Astrocyte of the hippocampus (primary cell): ENCODE results near the gene PRR20E.
"Not testable (repeated sequence)": the region's sequence is repeated elsewhere in the genome, so short reads cannot be mapped to it uniquely, and the experiment has no call there.

Source experiments
- DNase-seq: peaks from one replicate; pipeline ENCODE4 v3.0.0; 2011; ENCODE audit warnings: low read depth, low spot score

The PRR20E gene

GRCh38 chr13:57166897-57167296 lies at the start of gene PRR20E:
Gene PRR20E, plus strand, starts transcription at chr13:57167197. Its CDS starts 387 bp downstream, at chr13:57167584.
- not testable (repeated sequence) for DNase-seq

- DNase-seq = peak; percentile 36
Observed at GRCh38 chr13:57123681-57124080, 43.3 kb upstream of the PRR20E start.

GRCh38 chr13:57128909-57129308 lies 38.1 kb upstream of the PRR20E start:
- DNase-seq = no peak

GRCh38 chr13:57136093-57136492 lies 30.9 kb upstream of the PRR20E start:
- DNase-seq = no peak

- no peak for DNase-seq
Observed at GRCh38 chr13:57137585-57137984, 29.4 kb upstream of the PRR20E start.

- DNase-seq = no peak
Observed at GRCh38 chr13:57138988-57139387, 28.0 kb upstream of the PRR20E start.

- DNase-seq = not testable (repeated sequence)
Observed at GRCh38 chr13:57139781-57140180, 27.2 kb upstream of the PRR20E start.

GRCh38 chr13:57140235-57140968 lies 26.6 kb upstream of the PRR20E start, which contains the start of gene PRR20A:
Gene PRR20A, plus strand, starts transcription at chr13:57140918. Its CDS starts 387 bp downstream, at chr13:57141305.
- not testable (repeated sequence) for DNase-seq

GRCh38 chr13:57147188-57147587 lies 19.8 kb upstream of the PRR20E start, which contains the start of gene PRR20B:
Gene PRR20B, plus strand, starts transcription at chr13:57147488. Its CDS starts 387 bp downstream, at chr13:57147875.
- DNase-seq = not testable (repeated sequence)

- DNase-seq = not testable (repeated sequence)
Observed at GRCh38 chr13:57148106-57148505, 18.9 kb upstream of the PRR20E start.

- DNase-seq = not testable (repeated sequence)
Observed at GRCh38 chr13:57153761-57154160, 13.2 kb upstream of the PRR20E start, which contains the start of gene PRR20C. Gene PRR20C, plus strand, starts transcription at chr13:57154061. Its CDS starts 387 bp downstream, at chr13:57154448.

- not testable (repeated sequence) for DNase-seq
Observed at GRCh38 chr13:57160332-57160731, 6.7 kb upstream of the PRR20E start, which contains the start of gene PRR20D. Gene PRR20D, plus strand, starts transcription at chr13:57160632. Its CDS starts 387 bp downstream, at chr13:57161019.

GRCh38 chr13:57191667-57192066 lies 24.7 kb downstream of the PRR20E start:
- no peak for DNase-seq

GRCh38 chr13:57212989-57213388 lies 46.0 kb downstream of the PRR20E start:
- DNase-seq = no peak
